HG03196 (cell line): ENCODE data around the gene FBXO10.
A peak's percentile ranks its signal among the peaks of the same experiment; 100 is the strongest.

ENCODE experiments used
- ATAC-seq: cut with Tn5 transposase; IDR thresholded peaks from one replicate; pipeline ENCODE4 v1.9.1; 2021; ENCODE audit not compliant: unreplicated experiment

Gene FBXO10

GRCh38 chr9:37551468-37551867 is 24.7 kb downstream of the FBXO10 start:
- ATAC-seq: no peak

DNA sequence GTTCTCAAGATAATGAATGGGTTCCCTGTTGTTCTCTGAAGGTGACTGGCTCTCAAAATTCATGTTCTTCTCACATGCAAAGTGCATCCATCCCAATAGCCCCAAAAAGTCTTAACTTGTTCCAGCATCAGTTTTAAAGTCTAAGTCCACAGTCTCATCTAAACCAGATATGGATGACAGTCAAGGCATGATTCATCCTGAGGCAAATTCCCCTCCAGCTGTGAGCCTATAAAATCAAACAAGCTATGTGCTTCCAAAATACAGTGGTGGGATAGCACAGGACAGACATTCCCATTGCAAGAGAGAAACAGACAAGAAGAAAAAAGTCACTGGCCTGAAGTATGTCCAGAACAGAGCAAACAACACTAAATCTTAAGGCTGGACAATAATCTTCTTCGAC is 25.4 kb downstream of the FBXO10 start:
- no peak for ATAC-seq

- no peak for ATAC-seq
Measured at GRCh38 chr9:37549527-37549926, 26.7 kb downstream of the FBXO10 start.

DNA sequence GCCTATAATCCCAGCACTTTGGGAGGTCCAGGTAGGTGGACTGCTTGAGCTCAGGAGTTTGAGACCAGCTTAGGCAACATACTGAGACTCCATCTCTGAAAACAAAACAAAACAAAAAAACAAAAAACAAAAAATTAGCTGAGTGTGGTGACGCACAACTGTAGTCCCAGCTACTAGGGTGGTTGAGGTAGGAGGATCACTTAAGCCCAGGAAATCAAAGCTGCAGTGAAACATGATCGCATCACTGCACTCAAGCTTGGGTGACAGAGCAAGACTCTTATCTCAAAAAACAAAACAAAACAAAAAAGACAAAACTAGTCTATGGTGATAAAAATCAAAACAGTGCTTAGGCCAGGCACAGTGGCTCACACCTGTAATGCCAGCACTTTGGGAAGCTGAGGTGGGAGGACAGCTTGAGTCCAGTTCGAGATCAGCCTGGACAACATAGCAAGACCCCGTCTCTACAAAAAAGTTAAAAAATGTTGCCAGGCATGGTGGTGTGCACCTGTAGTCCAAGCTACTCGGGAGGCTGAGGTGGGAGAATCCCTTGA is 28.8 kb downstream of the FBXO10 start:
- ATAC-seq: no peak

GRCh38 chr9:37543468-37543867 is 32.7 kb downstream of the FBXO10 start:
- no peak for ATAC-seq

DNA sequence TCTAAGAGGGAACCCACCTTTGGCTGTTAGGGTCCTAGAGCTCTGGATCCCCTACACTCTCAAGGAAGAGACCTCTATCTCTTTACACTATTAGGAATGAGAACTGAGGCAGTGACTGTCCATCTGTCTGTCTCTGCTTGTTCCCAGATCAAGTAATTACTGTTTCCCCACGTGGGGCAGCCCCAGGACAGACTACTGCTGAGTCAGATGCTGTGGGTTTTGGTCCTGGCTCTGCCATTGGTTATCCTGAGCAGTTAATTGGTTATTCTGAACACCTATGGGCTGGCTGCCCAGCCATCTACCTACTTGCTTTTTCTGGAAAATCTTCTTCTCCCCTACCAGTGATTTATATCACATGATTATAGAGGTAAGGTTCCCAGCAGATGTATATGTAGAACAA is 33.3 kb downstream of the FBXO10 start:
- no peak for ATAC-seq

DNA sequence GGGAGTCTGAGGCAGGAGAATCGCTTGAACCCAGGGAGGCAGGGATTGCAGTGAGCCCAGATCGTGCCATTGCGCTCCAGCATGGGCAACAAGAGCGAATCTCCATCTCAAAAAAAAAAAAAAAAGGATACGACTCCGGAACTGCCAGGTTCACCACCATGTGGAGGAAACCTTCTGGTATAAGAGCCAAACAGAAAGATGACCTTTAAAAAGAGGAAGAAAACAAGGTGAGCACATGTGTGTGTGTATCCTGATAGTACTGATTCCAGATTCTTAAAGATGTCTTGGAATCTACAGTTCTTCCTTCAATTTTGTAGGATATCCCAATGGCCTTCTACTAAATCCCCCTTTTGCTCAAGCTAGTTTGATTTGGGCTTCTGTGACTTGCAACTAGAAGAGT is 33.7 kb downstream of the FBXO10 start:
- no peak for ATAC-seq

DNA sequence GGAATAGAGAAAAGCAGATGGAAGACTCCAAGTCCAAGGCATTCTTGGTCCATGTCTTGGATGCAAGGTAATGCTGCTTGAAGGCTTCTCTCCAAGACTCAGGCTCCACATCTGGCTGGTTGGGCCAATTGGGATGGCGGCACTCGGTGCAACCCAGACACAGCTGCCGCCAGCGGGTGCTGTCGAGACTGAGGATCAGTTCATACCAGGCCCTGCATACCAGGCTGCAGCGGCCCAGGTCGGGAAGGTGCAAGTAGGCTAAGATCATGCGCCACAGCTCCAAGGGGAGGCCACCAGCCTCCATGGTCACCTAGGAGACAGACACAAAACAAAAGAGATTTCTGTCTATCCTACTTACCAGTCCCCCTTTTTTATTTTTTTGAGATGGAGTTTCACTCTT is 34.7 kb downstream of the FBXO10 start:
- ATAC-seq: no peak

DNA sequence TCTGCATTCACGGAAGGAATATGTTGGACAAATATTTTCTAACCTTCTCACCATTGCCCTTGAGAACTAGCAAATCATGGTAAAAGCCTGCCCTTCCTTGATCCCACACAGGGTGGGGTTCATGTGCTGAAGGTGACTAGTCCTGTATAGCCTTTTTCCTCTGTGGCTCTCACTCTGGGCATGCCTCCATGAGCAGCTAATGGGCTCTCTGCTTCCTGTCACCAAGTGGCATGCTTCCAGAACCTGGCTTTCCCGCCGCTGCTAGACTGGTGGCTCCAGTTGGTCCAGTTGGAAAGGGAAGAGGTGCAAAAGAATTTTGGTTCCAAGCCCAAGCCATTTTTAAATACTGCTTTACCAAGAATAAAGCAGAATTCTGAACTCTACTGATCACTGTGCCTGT is 35.5 kb downstream of the FBXO10 start:
- no peak for ATAC-seq

- no peak for ATAC-seq
Measured at GRCh38 chr9:37539634-37540033, 36.5 kb downstream of the FBXO10 start.

DNA sequence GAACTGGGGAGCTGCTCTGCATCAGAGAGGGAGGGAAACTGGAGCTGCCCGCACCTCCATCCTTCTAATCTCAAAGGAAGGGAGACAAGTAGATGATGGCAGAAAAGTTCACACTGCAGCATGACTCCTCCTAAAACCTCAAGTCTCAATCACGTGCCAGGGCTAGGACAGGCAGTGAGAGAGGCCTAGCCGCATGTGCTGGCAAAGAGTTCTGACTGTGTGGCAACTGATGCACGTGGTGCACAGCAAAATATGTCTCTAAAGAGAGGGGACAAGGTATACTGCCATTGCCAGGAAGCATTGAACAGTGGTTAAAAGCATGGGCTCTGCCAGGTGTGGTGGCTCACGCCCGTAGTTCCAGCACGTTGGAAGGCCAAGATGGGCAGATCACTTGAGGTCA is 38.1 kb downstream of the FBXO10 start:
- ATAC-seq: no peak

DNA sequence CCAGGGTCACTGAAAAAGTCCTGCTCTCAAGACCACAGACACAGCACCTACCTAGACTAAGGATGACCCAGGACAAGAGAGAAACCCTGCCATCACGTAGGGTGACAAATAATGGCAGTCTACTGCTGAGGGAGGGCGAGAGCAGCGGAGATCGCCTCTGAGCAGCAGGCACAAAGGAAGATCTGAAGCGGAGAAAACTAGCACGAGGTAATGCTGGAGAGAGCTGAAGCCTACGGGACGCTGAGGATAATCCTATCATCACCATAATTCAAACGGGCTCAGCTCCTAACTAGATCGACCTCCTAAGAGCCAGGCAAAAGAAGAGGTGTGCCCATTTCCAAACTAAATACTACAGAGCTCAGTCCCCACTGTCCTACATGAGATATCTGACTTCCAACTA is 41.3 kb downstream of the FBXO10 start:
- ATAC-seq: no peak

DNA sequence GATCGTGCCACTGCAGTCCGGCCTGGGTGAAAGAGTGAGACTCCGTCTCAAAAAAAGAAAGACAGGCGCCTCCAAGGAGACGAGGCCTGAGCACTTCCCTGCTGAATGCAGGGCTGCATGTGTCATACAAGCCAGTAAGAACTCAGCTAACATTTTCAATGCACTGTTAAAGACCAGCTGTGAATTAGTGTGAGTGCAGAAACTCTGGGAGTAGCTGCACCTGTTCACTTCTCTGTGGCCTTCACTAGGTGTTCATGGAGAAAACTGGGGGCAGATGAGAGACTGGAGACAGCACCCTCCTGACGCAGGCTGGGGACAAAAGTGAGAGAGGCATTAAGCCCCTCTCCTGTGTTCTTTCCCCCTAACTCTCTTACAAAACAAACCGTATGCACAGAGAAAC is 41.8 kb downstream of the FBXO10 start:
- ATAC-seq: no peak

GRCh38 chr9:37531699-37532098 is 44.5 kb downstream of the FBXO10 start:
- no peak for ATAC-seq

- peak; percentile 58 for ATAC-seq
Measured at GRCh38 chr9:37528652-37529471, 47.3 kb downstream of the FBXO10 start.

DNA sequence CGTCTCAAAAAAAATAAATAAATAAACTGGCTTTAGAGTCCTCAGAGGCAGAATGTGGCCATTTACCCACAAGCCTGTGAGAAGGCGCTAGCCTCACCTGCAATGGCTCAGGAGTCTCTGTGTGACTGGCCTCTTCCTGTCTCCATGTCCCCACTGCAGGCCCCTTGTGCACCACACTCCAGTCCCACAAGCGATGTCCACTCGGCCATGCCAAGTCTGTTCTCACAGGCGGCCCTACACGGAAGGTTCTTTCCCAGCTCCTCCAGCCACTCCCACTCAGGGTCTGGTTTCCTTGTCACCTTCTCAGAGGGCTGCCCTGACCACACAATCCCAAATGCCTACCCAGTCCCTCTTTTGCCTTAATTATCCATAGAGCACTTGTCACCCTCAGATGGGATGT is 52.3 kb downstream of the FBXO10 start:
- no peak for ATAC-seq

DNA sequence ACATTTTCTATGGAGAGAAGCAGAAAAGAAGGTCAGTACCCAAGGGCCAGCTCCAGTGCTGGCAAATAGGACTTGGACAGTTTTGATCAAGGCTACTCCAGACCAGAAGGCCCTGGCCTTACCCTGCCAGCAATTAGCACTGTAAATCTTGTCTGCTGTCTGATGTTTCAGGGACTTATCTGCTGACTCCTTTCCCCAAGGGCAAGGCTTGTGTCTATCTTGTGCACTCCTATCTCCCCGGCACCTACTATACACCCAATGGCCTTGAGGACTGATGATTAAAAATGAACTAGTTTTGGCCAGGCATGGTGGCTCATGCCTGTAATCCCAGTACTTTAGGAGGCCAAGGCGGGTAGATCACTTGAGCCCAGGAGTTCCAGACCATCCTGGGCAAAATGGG is 53.2 kb downstream of the FBXO10 start:
- no peak for ATAC-seq

- ATAC-seq: no peak
Measured at GRCh38 chr9:37521111-37521510, 55.1 kb downstream of the FBXO10 start.

DNA sequence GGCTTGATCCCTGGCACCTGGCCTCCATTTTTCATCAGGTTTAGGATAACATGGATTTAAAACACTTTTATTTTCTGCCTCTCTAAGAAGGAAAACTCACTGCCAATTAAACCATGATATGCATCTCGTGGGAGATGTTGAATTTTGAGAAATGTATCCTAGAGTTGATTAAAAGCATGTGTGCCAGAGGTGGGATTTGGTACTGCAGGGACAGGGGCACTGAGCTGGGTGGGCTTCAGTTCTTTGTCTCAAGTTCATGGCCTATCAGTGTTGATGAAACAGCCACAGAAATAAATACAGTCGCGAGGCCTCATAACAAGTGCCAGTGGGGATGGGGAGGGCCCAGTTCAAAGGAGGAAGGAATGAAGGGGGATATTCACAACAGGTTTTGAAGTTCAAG is 55.5 kb downstream of the FBXO10 start:
- ATAC-seq: no peak

DNA sequence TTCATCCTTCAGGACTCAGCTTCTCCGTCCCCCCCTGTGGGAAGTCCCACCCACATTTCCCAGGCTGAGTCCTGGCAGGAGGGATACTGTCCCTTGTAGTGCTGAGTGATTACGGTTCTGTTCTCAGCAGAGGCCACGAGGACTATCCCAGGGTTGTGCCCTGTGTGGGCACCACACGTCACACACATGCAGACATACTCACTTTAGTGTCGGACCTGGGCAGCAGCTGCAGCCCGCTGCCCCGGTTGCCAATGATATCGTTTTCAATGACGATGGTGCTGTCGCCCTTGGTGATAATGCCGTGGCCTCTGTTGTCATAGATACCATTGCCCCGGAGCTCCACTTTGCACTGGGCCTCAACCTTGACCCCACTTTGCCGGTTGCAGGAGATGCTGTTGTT is 58.3 kb downstream of the FBXO10 start:
- no peak for ATAC-seq

DNA sequence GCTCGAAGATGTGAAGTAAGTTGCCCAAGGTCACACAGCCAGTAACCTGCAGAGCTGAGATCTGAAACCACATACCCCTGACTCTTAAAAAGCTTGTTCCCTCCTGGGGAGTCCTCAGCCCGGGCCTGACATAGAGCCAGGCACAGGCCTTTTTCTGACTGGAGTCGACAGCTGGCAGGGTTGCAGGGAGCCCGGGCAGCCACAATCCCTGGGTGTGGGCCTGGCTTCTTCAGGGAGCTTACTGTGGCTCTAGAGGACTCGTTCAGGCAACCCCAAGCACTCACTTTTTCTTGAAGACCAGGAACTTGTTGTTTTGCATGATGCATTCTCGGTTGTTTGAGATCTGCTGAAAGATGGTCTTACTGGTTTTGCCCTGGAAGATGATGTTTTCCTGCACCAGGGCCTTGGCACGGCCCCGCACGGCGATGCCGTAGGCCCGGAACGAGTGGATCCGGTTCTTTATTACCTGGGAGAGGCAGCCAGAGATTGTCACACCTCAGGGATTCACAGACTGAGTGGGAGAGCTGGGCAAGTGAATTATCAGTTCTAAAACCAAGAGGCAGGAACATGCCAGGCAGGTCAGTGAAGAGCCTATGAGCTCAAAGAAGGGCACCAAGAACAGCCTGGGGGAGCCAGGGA is 60.4 kb downstream of the FBXO10 start:
- ATAC-seq: no peak

- ATAC-seq: no peak
Measured at GRCh38 chr9:37514999-37515398, 61.2 kb downstream of the FBXO10 start.
